ENCODE data around the gene USP6. TPM values are rescaled to one million over a fixed set of nuclear protein-coding genes. Genes with fewer than 3 reads are reported as not detected.
"Not testable (repeated sequence)": the region's sequence is repeated elsewhere in the genome, so short reads cannot be mapped to it uniquely, and the experiment has no call there.

USP6 gene
- total RNA-seq, 6 experiments from 2014 or later: 0.05 to 0.19 (median 0.10) TPM

GRCh38 chr17:5164436-5164835 is 48.6 kb downstream of the USP6 start:
- TF ChIP-seq, protein P1, sequence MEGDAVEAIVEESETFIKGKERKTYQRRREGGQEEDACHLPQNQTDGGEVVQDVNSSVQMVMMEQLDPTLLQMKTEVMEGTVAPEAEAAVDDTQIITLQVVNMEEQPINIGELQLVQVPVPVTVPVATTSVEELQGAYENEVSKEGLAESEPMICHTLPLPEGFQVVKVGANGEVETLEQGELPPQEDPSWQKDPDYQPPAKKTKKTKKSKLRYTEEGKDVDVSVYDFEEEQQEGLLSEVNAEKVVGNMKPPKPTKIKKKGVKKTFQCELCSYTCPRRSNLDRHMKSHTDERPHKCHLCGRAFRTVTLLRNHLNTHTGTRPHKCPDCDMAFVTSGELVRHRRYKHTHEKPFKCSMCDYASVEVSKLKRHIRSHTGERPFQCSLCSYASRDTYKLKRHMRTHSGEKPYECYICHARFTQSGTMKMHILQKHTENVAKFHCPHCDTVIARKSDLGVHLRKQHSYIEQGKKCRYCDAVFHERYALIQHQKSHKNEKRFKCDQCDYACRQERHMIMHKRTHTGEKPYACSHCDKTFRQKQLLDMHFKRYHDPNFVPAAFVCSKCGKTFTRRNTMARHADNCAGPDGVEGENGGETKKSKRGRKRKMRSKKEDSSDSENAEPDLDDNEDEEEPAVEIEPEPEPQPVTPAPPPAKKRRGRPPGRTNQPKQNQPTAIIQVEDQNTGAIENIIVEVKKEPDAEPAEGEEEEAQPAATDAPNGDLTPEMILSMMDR (IDR thresholded peaks at IDR 0.05): no peak
- H3K4me1 Mint-ChIP-seq (ENCODE audit: low read depth): peaks cover 30% of the 10 kb centered on the region
- H3K27ac Mint-ChIP-seq: no peak overlapping the region
- H3K4me3 Mint-ChIP-seq: no peak overlapping the region
- peaks cover 26% of the 10 kb centered on the region for H3K36me3 Mint-ChIP-seq (ENCODE audit: low read depth)
- H3K27me3 Mint-ChIP-seq (ENCODE audit: insufficient read depth): peaks cover 6% of the 10 kb centered on the region
- no peak for DNase-seq
- H3K9me3 Mint-ChIP-seq: peaks cover 24% of the 10 kb centered on the region

- peak; percentile 94 for DNase-seq
- peak overlapping the region; percentile 60 for H3K4me3 Mint-ChIP-seq
- peaks cover 28% of the 10 kb centered on the region for H3K9me3 Mint-ChIP-seq
- H3K4me1 Mint-ChIP-seq (ENCODE audit: low read depth): peaks cover 30% of the 10 kb centered on the region
- H3K36me3 Mint-ChIP-seq (ENCODE audit: low read depth): peaks cover 26% of the 10 kb centered on the region
- H3K27ac Mint-ChIP-seq: peak overlapping the region; percentile 98
- H3K27me3 Mint-ChIP-seq (ENCODE audit: insufficient read depth): not testable (repeated sequence)
Observed at GRCh38 chr17:5165791-5166564, 50.1 kb downstream of the USP6 start.

DNA sequence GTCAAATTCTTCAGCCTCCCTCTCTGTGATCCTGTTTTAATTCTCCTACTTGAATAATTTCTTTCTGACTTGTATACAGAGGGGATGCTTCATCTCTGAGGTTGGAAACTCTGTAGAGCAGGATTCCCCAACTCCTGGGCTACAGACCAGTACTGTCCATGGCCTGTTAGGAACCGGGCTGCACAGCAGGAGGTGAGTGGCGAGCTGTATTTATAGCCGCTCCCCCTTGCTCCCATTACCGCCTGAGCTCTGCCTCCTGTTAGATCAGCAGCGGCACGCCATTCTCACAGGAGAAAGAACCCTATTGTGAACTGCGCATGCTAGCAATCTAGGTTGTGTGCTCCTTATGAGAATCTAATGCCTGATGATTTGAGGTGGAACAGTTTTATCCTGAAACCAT is 59.2 kb downstream of the USP6 start:
- H3K9me3 Mint-ChIP-seq: peaks cover 75% of the 10 kb centered on the region
- H3K27ac Mint-ChIP-seq; H3K27me3 Mint-ChIP-seq (ENCODE audit: insufficient read depth); DNase-seq; H3K4me1 Mint-ChIP-seq (ENCODE audit: low read depth); H3K4me3 Mint-ChIP-seq: not testable (repeated sequence)
- H3K36me3 Mint-ChIP-seq (ENCODE audit: low read depth): peaks cover 60% of the 10 kb centered on the region

GRCh38 chr17:5179003-5179402 is 63.2 kb downstream of the USP6 start:
- no peak overlapping the region for H3K4me3 Mint-ChIP-seq
- DNase-seq: no peak
- TF ChIP-seq, protein P1 (IDR thresholded peaks at IDR 0.05): no peak
- H3K36me3 Mint-ChIP-seq (ENCODE audit: low read depth): peaks cover 83% of the 10 kb centered on the region
- H3K27ac Mint-ChIP-seq: no peak overlapping the region
- H3K9me3 Mint-ChIP-seq: peaks cover 91% of the 10 kb centered on the region
- peaks cover 5% of the 10 kb centered on the region for H3K27me3 Mint-ChIP-seq (ENCODE audit: insufficient read depth)
- no peaks in the 10 kb centered on the region for H3K4me1 Mint-ChIP-seq (ENCODE audit: low read depth)

GRCh38 chr17:5181509-5182305 is 65.9 kb downstream of the USP6 start:
- TF ChIP-seq, protein P1 (IDR thresholded peaks at IDR 0.05): no peak
- no peak overlapping the region; the same call in 1 of the 2 replicates for H3K4me3 Mint-ChIP-seq
- peaks cover 89% of the 10 kb centered on the region for H3K36me3 Mint-ChIP-seq (ENCODE audit: low read depth)
- H3K9me3 Mint-ChIP-seq: peaks cover 93% of the 10 kb centered on the region
- no peak overlapping the region for H3K27ac Mint-ChIP-seq
- no peaks in the 10 kb centered on the region for H3K4me1 Mint-ChIP-seq (ENCODE audit: low read depth)
- no peak for DNase-seq
- peaks cover 7% of the 10 kb centered on the region for H3K27me3 Mint-ChIP-seq (ENCODE audit: insufficient read depth)

GRCh38 chr17:5182597-5183409 is 67.0 kb downstream of the USP6 start:
- peaks cover 93% of the 10 kb centered on the region for H3K36me3 Mint-ChIP-seq (ENCODE audit: low read depth)
- peaks cover 7% of the 10 kb centered on the region for H3K27me3 Mint-ChIP-seq (ENCODE audit: insufficient read depth)
- no peaks in the 10 kb centered on the region for H3K4me1 Mint-ChIP-seq (ENCODE audit: low read depth)
- no peak for DNase-seq
- no peak overlapping the region for H3K27ac Mint-ChIP-seq
- TF ChIP-seq, protein P1 (IDR thresholded peaks at IDR 0.05): no peak
- H3K4me3 Mint-ChIP-seq: no peak overlapping the region
- H3K9me3 Mint-ChIP-seq: peaks cover 96% of the 10 kb centered on the region
